HFFc6 (cell line): ENCODE results near the gene TRAPPC3. TPM values are rescaled to one million over a fixed set of nuclear protein-coding genes. Genes with fewer than 3 reads are reported as not detected.

ENCODE experiments used
- DNase-seq: peaks from one replicate; pipeline ENCODE4 v3.0.0-alpha.2; 2018
- H3K27ac Mint-ChIP-seq: 2 replicates; pipeline ENCODE4 v1.8.0; 2020; ENCODE audit warnings: mild to moderate bottlenecking, mixed read lengths
- H3K27me3 Mint-ChIP-seq: 2 replicates; pipeline ENCODE4 v1.8.0; 2021; ENCODE audit warnings: mild to moderate bottlenecking, moderate library complexity, mixed read lengths; ENCODE audit not compliant: insufficient read depth
- H3K36me3 Mint-ChIP-seq: 2 replicates; pipeline ENCODE4 v1.8.0; 2021; ENCODE audit warnings: low read depth, mixed read lengths
- H3K4me1 Mint-ChIP-seq: 2 replicates; pipeline ENCODE4 v1.8.0; 2020; ENCODE audit warnings: low read depth, mixed read lengths
- H3K4me3 Mint-ChIP-seq: 2 replicates; pipeline ENCODE4 v1.8.0; 2020; ENCODE audit warnings: mild to moderate bottlenecking, moderate library complexity, mixed read lengths
- H3K9me3 Mint-ChIP-seq: 2 replicates; pipeline ENCODE4 v1.8.0; 2020; ENCODE audit warnings: mild to moderate bottlenecking, mixed read lengths
- total RNA-seq, 6 experiments: library from RNA; stranded (reverse); fragmentation: NEBNext Ultra II Directional; extraction: Animal tissue kit (Norgen Biotek cat#: 25700); gene quantifications; 2 replicates in 1 of 6; 3 replicates in 5 of 6; pipeline ENCODE4 v1.2.3, GENCODE V29; 2021
- TF ChIP-seq, protein P1 (sequence below): fragments of 200-600 bp; sonication (generic); IDR thresholded peaks from 2 replicates; pipeline ENCODE4 v1.5.0; 2021; ENCODE audit warnings: antibody characterized with exemption, mild to moderate bottlenecking

Gene TRAPPC3
- total RNA-seq, 6 experiments from 2014 or later = 76.6 to 93.4 (median 78.6) TPM

DNA sequence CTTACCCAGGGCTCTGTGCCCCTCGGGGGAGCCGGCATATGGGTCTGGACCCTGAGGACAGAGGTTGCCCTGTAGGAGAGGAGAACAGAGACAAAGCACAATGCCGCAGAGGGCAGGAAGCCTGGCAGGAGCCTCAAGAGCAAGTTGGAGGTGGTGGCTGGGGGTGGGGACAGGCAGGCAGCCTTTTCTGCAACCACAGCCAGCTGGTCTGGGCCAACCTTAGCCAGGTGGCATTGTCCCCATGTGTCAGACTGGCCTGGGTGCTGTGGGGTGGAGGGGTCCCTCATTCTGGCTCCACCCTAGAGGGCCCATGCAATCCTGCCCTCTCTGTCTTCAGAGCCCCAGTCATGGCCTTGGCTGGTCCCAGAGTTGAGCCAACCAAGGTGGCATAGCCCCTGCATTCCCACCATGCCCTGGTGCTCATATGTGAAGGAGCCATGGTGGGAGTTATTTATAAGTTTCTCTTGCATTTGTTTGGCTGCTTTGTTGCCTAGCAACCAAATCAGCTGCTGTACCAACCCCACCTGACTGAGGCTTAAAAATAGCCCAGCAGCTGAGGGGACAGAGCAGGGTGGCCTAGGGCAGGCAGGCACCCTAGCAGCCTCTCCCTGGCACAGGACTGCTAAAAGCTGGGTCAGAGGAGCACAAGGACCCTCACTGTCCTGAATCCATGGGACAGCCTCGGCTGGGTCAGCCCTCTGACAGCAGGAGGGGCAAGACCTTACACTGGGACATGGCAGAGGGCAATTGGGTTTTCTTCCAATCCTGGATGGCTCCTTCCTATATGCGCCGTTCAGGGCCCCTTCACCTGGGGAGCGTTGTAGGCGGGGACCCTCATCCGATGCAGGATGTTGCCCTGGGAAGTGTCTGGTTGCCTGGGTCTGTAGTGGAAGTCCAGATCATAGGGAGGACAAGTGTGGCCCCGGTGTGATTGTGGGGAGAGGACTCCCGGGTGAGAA lies 26.1 kb upstream of the TRAPPC3 start:
- Mint-ChIP-seq H3K9me3 (no peaks in the 10 kb centered on the region), H3K27ac (peak overlapping the region; percentile 75), H3K27me3 (peaks cover 3% of the 10 kb centered on the region; the same call in 1 of the 2 replicates), H3K4me3 (no peak overlapping the region), H3K4me1 (peaks cover 38% of the 10 kb centered on the region), H3K36me3 (peaks cover 26% of the 10 kb centered on the region)
- TF ChIP-seq, protein P1, sequence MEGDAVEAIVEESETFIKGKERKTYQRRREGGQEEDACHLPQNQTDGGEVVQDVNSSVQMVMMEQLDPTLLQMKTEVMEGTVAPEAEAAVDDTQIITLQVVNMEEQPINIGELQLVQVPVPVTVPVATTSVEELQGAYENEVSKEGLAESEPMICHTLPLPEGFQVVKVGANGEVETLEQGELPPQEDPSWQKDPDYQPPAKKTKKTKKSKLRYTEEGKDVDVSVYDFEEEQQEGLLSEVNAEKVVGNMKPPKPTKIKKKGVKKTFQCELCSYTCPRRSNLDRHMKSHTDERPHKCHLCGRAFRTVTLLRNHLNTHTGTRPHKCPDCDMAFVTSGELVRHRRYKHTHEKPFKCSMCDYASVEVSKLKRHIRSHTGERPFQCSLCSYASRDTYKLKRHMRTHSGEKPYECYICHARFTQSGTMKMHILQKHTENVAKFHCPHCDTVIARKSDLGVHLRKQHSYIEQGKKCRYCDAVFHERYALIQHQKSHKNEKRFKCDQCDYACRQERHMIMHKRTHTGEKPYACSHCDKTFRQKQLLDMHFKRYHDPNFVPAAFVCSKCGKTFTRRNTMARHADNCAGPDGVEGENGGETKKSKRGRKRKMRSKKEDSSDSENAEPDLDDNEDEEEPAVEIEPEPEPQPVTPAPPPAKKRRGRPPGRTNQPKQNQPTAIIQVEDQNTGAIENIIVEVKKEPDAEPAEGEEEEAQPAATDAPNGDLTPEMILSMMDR = no peak
- peak; percentile 66 for DNase-seq

DNA sequence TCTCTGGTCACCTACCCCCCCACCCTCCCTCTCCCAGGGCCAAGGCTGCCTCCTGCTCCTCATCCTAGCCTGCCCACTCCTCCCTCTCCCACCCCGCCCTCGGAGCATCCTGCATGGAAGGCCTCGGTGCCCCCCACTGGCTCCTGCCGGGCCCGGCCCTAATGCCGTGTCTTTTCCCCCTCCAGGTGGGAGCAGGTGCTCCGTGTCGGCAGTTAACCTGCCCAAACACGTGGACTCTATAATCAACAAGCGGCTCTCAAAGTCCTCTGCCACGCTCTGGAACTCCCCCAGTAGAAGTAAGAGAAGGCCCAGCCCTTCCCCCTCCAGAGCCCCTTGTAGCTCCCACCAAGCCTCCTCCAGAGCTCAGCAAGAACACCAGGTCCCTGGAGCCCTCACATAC lies 25.4 kb upstream of the TRAPPC3 start:
- Mint-ChIP-seq H3K36me3 (peaks cover 26% of the 10 kb centered on the region), H3K9me3 (no peaks in the 10 kb centered on the region), H3K4me3 (no peak overlapping the region), H3K4me1 (peaks cover 44% of the 10 kb centered on the region), H3K27ac (peak overlapping the region; percentile 98), H3K27me3 (peaks cover 3% of the 10 kb centered on the region; the same call in 1 of the 2 replicates)
- TF ChIP-seq, protein P1 = no peak
- DNase-seq = no peak

DNA sequence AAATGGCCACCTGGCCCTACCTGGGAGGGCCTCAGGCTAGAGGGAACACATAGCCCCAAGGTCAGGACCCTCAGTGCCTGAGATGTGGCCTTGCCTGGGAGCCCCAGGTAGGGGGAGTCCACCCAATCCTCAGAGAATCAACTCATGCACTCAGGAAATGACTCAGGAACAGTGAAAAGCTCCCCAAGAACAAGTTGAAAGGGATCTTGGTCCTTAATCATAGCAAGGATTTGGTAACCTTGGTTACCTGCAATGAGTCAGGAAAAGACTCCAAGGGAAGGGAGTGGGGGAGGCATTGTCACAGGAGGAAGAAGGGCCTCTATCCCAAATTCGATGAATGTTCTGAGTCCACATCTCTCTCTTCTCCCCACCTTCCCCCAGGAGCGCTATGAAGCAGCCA lies 23.7 kb upstream of the TRAPPC3 start:
- Mint-ChIP-seq H3K4me3 (peak overlapping the region; percentile 74), H3K9me3 (no peaks in the 10 kb centered on the region), H3K27me3 (peaks cover 3% of the 10 kb centered on the region; the same call in 1 of the 2 replicates), H3K27ac (peak overlapping the region; percentile 98), H3K4me1 (peaks cover 52% of the 10 kb centered on the region), H3K36me3 (peaks cover 31% of the 10 kb centered on the region)
- DNase-seq = peak; percentile 90
- TF ChIP-seq, protein P1 = no peak

DNA sequence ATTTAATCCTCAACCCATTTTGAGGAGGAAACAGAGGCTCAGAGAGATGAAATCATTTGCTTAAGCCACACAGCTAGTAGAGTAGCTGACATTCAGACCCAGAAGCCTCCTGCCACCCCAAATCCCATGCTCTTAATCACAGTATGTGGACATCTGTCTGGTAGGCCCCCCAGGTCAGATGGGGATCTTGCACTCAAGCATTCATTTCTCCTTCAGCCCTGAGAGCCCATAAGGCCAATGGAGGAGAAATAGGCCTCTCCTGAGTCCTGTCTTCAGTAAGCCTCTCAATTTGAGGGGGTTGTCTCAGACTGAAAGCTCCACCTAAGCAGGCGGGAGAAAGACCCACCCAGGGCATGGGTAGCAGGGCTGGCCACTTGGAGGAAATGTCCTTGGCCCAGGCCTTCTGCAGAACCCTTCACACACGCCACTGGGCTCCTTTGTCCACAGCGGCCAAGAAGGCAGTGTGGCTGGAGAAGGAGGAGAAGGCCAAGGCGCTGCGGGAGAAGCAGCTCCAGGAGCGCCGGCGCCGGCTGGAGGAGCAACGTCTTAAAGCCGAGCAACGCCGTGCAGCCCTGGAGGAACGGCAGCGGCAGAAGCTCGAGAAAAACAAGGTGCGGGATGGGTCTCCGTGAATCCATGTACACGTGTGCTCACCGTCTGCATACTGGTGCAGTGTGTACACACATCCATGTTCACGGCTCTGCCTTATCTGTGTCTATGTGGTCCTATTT lies 22.9 kb upstream of the TRAPPC3 start:
- H3K36me3 Mint-ChIP-seq = peaks cover 32% of the 10 kb centered on the region
- H3K4me1 Mint-ChIP-seq = peaks cover 56% of the 10 kb centered on the region
- no peak for DNase-seq
- H3K27me3 Mint-ChIP-seq = peaks cover 3% of the 10 kb centered on the region; the same call in 1 of the 2 replicates
- no peaks in the 10 kb centered on the region for H3K9me3 Mint-ChIP-seq
- TF ChIP-seq, protein P1 = no peak
- peak overlapping the region; percentile 98 for H3K27ac Mint-ChIP-seq
- H3K4me3 Mint-ChIP-seq = peak overlapping the region; percentile 74

DNA sequence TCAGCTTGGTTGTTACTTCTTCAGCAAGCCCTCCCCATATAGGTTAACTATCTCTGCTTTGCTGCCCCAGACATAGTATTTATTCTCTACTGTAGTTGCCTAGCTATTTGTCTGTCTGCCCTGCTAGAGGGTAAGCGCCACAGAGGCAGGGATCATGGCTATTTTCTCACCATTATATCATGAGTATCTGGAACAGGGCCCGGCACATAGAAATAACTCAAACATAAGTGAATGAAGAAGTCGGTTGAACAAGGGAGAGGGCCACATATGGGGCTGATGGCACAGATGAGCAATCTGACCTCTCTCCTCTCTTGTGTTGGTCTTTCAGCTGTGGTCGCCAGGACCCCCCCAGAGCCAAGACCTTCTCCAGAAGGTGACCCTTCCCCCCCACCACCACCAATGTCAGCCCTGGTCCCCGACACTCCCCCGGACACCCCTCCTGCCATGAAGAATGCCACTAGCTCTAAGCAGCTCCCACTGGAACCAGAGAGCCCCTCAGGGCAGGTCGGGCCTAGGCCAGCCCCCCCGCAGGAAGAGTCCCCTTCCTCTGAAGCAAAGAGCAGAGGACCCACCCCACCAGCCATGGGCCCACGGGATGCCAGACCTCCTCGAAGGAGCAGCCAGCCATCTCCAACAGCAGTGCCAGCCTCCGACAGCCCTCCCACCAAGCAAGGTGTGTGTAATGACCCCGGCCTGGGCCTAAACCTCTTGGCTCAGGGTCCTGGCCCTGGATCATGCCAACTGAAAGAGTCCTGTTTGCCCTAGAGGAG lies 21.5 kb upstream of the TRAPPC3 start:
- H3K27me3 Mint-ChIP-seq = peaks cover 1% of the 10 kb centered on the region; the same call in 1 of the 2 replicates
- H3K4me3 Mint-ChIP-seq = no peak overlapping the region
- DNase-seq = no peak
- H3K36me3 Mint-ChIP-seq = peaks cover 36% of the 10 kb centered on the region
- H3K27ac Mint-ChIP-seq = peak overlapping the region; percentile 98
- TF ChIP-seq, protein P1 = no peak
- no peaks in the 10 kb centered on the region for H3K9me3 Mint-ChIP-seq
- peaks cover 69% of the 10 kb centered on the region for H3K4me1 Mint-ChIP-seq
